Osteoblast (primary cell): ENCODE results near the gene DNAH10. TPM values are rescaled to one million over a fixed set of nuclear protein-coding genes. Genes with fewer than 3 reads are reported as not detected.

Experiments used
- DNase-seq: peaks from one replicate; pipeline ENCODE4 v3.0.0; 2011; ENCODE audit warnings: low spot score, mixed read lengths; ENCODE audit not compliant: insufficient read length; ENCODE audit errors: missing footprints
- H2AFZ ChIP-seq: 2 replicates; pipeline ENCODE4 v1.6.0; 2011; ENCODE audit warnings: mild to moderate bottlenecking, low read length
- H3K27ac ChIP-seq: 2 replicates; pipeline ENCODE4 v1.5.1; 2011; ENCODE audit warnings: mild to moderate bottlenecking, low read depth, low read length, moderate library complexity
- H3K27me3 ChIP-seq: 2 replicates; pipeline ENCODE4 v1.6.0; 2012; ENCODE audit warnings: mild to moderate bottlenecking, control low read depth, inconsistent platforms, low read length, moderate library complexity; ENCODE audit not compliant: insufficient read depth
- H3K36me3 ChIP-seq: 2 replicates; pipeline ENCODE4 v1.5.1; 2011; ENCODE audit warnings: mild to moderate bottlenecking, low read length, control low read depth, moderate library complexity; ENCODE audit not compliant: insufficient read depth
- H3K4me1 ChIP-seq: 2 replicates; pipeline ENCODE4 v1.5.1; 2011; ENCODE audit warnings: mild to moderate bottlenecking, low read length, control low read depth, moderate library complexity; ENCODE audit not compliant: insufficient read depth
- H3K4me2 ChIP-seq: 2 replicates; pipeline ENCODE4 v1.6.0; 2011; ENCODE audit warnings: mild to moderate bottlenecking, low read length; ENCODE audit not compliant: insufficient read depth
- H3K4me3 ChIP-seq: fragments of 200-600 bp; sonication (generic); 3 replicates; pipeline ENCODE4 v1.5.1; 2012; ENCODE audit warnings: mild to moderate bottlenecking, low read length, inconsistent platforms; ENCODE audit not compliant: insufficient read depth
- H3K79me2 ChIP-seq: 2 replicates; pipeline ENCODE4 v1.6.0; 2012; ENCODE audit warnings: mild to moderate bottlenecking, low read length, control low read depth, inconsistent platforms; ENCODE audit not compliant: insufficient read depth
- H3K9me3 ChIP-seq: 2 replicates; pipeline ENCODE4 v1.5.1; 2011; ENCODE audit warnings: low read depth, low read length, control low read depth
- H4K20me1 ChIP-seq: 2 replicates; pipeline ENCODE4 v1.6.0; 2012; ENCODE audit warnings: mild to moderate bottlenecking, low read length, control low read depth; ENCODE audit not compliant: insufficient read depth
- total RNA-seq: library from RNA; depleted of rRNA; stranded (reverse); fragments of >200 nt; gene quantifications from 2 replicates; pipeline ENCODE4 v1.2.3, GENCODE V29; 2012
- TF ChIP-seq, protein P1 (sequence below): IDR thresholded peaks from 2 replicates; pipeline ENCODE4 v1.5.1; 2011; ENCODE audit warnings: mild to moderate bottlenecking, low read depth, low read length, moderate library complexity; ENCODE audit errors: extremely low read depth

The DNAH10 gene
- total RNA-seq, 1 donor, result 0.72 TPM

DNA sequence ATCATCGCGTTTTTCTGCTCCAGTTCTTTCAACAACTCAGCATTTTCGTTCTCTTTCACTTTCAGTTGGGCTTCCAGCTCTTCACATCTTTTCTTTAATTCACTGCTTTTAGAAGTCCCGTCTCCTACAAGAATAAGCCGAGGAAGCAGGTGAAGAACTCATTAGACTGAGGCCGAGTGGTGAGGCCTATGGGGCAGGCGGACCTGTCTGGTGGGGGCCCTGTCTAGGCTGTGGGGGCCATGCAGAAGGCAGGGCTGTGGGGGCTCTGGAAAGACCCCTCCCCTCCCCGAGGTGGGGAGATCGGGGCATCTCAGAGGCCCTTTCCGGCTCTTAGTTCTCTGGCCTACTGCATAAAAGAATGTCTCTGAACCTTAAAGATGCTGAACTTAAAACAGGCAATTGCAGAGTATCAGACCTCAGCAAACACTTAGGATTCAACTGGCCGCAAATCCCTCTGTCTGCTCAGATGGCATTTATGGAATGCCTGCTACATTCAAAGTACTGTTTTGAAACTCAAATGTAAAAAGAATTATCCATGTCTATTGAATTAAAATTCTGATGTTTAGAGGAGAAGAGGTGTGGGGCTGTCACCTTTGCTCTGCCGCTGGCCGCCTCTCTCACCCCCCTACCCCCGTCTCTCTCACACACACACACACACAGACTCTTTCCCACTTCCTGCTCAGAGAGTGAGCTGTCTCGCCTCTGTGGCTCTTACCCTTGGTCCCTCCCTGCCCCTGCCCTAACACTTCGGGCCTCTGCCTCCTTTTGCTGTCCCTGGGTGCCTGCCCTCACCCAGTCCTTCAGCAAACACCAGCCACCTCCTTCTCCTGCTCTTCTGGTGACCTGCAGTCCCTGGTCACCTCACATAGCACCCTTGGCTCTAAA lies 175.8 kb downstream of the DNAH10 start:
- Histone ChIP-seq H2AFZ (no peak overlapping the region), H3K79me2 (no peaks in the 10 kb centered on the region), H3K36me3 (peaks cover 48% of the 10 kb centered on the region), H3K27me3 (no peaks in the 10 kb centered on the region), H3K9me3 (peaks cover 7% of the 10 kb centered on the region), H3K4me2 (peak overlapping the region; percentile 7), H4K20me1 (peaks cover 4% of the 10 kb centered on the region), H3K27ac (no peak overlapping the region), H3K4me1 (peaks cover 20% of the 10 kb centered on the region), H3K4me3 (no peak overlapping the region)
- DNase-seq, result no peak
- TF ChIP-seq, protein P1, sequence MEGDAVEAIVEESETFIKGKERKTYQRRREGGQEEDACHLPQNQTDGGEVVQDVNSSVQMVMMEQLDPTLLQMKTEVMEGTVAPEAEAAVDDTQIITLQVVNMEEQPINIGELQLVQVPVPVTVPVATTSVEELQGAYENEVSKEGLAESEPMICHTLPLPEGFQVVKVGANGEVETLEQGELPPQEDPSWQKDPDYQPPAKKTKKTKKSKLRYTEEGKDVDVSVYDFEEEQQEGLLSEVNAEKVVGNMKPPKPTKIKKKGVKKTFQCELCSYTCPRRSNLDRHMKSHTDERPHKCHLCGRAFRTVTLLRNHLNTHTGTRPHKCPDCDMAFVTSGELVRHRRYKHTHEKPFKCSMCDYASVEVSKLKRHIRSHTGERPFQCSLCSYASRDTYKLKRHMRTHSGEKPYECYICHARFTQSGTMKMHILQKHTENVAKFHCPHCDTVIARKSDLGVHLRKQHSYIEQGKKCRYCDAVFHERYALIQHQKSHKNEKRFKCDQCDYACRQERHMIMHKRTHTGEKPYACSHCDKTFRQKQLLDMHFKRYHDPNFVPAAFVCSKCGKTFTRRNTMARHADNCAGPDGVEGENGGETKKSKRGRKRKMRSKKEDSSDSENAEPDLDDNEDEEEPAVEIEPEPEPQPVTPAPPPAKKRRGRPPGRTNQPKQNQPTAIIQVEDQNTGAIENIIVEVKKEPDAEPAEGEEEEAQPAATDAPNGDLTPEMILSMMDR, result no peak

- TF ChIP-seq, protein P1, result peak; percentile 35
- Histone ChIP-seq H2AFZ (no peak overlapping the region), H3K79me2 (peaks cover 3% of the 10 kb centered on the region), H3K27me3 (no peaks in the 10 kb centered on the region), H3K36me3 (peaks cover 52% of the 10 kb centered on the region), H3K27ac (no peak overlapping the region), H3K4me2 (no peak overlapping the region), H3K4me1 (peaks cover 29% of the 10 kb centered on the region), H4K20me1 (peaks cover 9% of the 10 kb centered on the region), H3K9me3 (peaks cover 7% of the 10 kb centered on the region), H3K4me3 (no peak overlapping the region)
- DNase-seq, result no peak
Measured at GRCh38 chr12:123938679-123939480, 176.8 kb downstream of the DNAH10 start.

DNA sequence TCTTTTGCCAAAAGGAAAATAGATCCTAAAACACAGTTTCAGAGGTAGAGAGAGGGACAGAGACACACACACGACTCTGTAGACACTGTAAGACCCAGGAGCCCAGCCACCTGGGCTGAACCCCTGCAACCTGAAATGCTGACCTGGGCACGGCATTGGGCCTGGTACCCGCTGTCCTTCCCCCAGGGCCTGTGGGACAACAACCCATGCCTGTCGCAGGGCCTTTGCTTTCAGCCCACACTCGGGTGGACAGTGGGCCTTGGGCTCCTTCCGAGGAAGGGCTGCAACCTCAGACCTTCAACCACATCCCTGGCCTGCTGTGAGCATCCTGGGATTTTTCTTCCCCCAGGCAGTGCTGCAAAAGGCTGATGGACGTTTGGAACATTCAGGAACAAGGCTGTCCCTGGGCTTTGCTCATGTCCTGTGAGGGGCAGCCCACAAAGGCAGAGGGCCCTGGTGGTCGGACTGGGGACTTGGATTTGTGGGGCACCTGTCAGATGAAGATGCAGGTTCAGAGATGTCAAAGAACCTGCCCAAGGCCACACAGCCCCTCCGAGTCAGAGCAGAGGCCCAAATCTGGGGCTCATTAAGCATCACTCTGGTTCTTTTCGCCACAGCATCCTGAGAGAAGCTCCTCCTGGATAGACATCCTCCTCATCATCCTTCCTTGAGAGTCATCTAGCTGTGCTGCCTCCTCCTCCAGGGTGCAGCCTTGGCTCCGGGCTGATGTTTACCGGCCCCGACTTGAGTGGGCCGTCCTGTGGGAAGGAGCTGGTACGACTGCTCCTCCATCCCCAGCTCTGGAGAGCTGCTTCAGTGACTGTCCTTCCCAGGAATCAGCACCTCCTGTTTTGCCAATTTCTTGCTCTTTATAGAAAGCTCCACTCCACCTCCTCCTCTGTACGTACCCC lies 177.9 kb downstream of the DNAH10 start:
- H3K27me3 ChIP-seq, result no peaks in the 10 kb centered on the region
- peaks cover 7% of the 10 kb centered on the region for H3K9me3 ChIP-seq
- H3K4me2 ChIP-seq, result no peak overlapping the region
- H3K4me3 ChIP-seq, result no peak overlapping the region
- peaks cover 14% of the 10 kb centered on the region for H4K20me1 ChIP-seq
- peaks cover 32% of the 10 kb centered on the region for H3K4me1 ChIP-seq
- H3K79me2 ChIP-seq, result peaks cover 8% of the 10 kb centered on the region
- peaks cover 63% of the 10 kb centered on the region for H3K36me3 ChIP-seq
- H2AFZ ChIP-seq, result no peak overlapping the region
- DNase-seq, result no peak
- TF ChIP-seq, protein P1, result no peak
- no peak overlapping the region for H3K27ac ChIP-seq
